ENCODE measurements around the gene POU6F2. TPM values are rescaled to one million over a fixed set of nuclear protein-coding genes. Genes with fewer than 3 reads are reported as not detected.

The POU6F2 gene
- polyA plus RNA-seq, 4 donors, result 0.16 TPM; not detected in 3

- Histone ChIP-seq H3K4me3 (ENCODE audit: low read depth in 1 of 3, low read length in 3 of 3) (no peak overlapping the region), H3K36me3 (ENCODE audit: control insufficient read depth in 3 of 3, insufficient read depth in 2 of 3, low read depth in 1 of 3, low read length in 3 of 3) (no peaks in the 10 kb centered on the region), H3K27me3 (ENCODE audit: control insufficient read depth in 3 of 3, insufficient read depth in 3 of 3, low read length in 3 of 3) (no peaks in the 10 kb centered on the region), H3K27ac (ENCODE audit: low read depth in 1 of 3, low read length in 2 of 3) (no peak overlapping the region), H3K9me3 (ENCODE audit: control insufficient read depth in 2 of 2, insufficient read depth in 1 of 2, low read depth in 1 of 2, low read length in 1 of 2) (no peaks in the 10 kb centered on the region), H3K4me1 (ENCODE audit: control insufficient read depth in 3 of 3, insufficient read depth in 2 of 3, low read depth in 1 of 3, low read length in 2 of 3) (no peaks in the 10 kb centered on the region)
- 71 to 80% (median 74%) methylated on average over 3 of the region's 3 CpGs for WGBS, 3 donors
- FAIRE-seq (no peak), DNase-seq (no peak)
Measured at GRCh38 chr7:39399986-39400385, 422.3 kb downstream of the POU6F2 start.

GRCh38 chr7:39400836-39401235 is 423.1 kb downstream of the POU6F2 start:
- Histone ChIP-seq H3K36me3 (ENCODE audit: control insufficient read depth in 3 of 3, insufficient read depth in 2 of 3, low read depth in 1 of 3, low read length in 3 of 3) (no peaks in the 10 kb centered on the region), H3K4me1 (ENCODE audit: control insufficient read depth in 3 of 3, insufficient read depth in 2 of 3, low read depth in 1 of 3, low read length in 2 of 3) (peaks cover 0 to 3% (median 0%) of the 10 kb centered on the region in 3 donors), H3K27me3 (ENCODE audit: control insufficient read depth in 3 of 3, insufficient read depth in 3 of 3, low read length in 3 of 3) (no peaks in the 10 kb centered on the region), H3K4me3 (ENCODE audit: low read depth in 1 of 3, low read length in 3 of 3) (no peak overlapping the region), H3K27ac (ENCODE audit: low read depth in 1 of 3, low read length in 2 of 3) (no peak overlapping the region), H3K9me3 (ENCODE audit: control insufficient read depth in 2 of 2, insufficient read depth in 1 of 2, low read depth in 1 of 2, low read length in 1 of 2) (no peaks in the 10 kb centered on the region)
- no peak for FAIRE-seq
- no peak for DNase-seq
- WGBS, 3 donors, result 63 to 76% (median 64%) methylated on average over 3 of the region's 3 CpGs

DNA sequence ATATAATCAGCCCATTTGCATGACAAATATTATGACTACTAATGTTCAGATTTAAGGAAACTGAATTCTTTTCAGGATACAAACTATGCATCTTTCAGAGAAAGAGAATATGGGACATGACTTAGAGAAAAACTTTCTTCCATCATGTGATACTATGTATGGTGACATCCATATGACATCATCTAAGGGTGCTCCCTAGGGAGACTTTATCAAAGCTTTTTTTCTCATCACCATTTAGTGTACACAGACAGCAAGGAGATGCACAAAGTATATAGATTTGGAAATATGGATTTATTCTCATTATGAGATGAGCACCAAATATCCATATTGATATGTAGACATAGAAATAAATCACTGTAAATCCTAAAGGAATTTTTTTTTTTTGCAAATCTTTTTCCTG is 424.3 kb downstream of the POU6F2 start:
- no peak for DNase-seq
- Histone ChIP-seq H3K27ac (ENCODE audit: low read depth in 1 of 3, low read length in 2 of 3) (no peak overlapping the region), H3K9me3 (ENCODE audit: control insufficient read depth in 2 of 2, insufficient read depth in 1 of 2, low read depth in 1 of 2, low read length in 1 of 2) (no peaks in the 10 kb centered on the region), H3K4me1 (ENCODE audit: control insufficient read depth in 3 of 3, insufficient read depth in 2 of 3, low read depth in 1 of 3, low read length in 2 of 3) (peaks cover 0 to 10% (median 0%) of the 10 kb centered on the region in 3 donors), H3K36me3 (ENCODE audit: control insufficient read depth in 3 of 3, insufficient read depth in 2 of 3, low read depth in 1 of 3, low read length in 3 of 3) (no peaks in the 10 kb centered on the region), H3K4me3 (ENCODE audit: low read depth in 1 of 3, low read length in 3 of 3) (no peak overlapping the region), H3K27me3 (ENCODE audit: control insufficient read depth in 3 of 3, insufficient read depth in 3 of 3, low read length in 3 of 3) (no peaks in the 10 kb centered on the region)
- FAIRE-seq, result no peak

GRCh38 chr7:39404907-39405306 is 427.2 kb downstream of the POU6F2 start:
- Histone ChIP-seq H3K4me1 (ENCODE audit: control insufficient read depth in 3 of 3, insufficient read depth in 2 of 3, low read depth in 1 of 3, low read length in 2 of 3) (peaks cover 0 to 15% (median 0%) of the 10 kb centered on the region in 3 donors), H3K36me3 (ENCODE audit: control insufficient read depth in 3 of 3, insufficient read depth in 2 of 3, low read depth in 1 of 3, low read length in 3 of 3) (no peaks in the 10 kb centered on the region), H3K4me3 (ENCODE audit: low read depth in 1 of 3, low read length in 3 of 3) (no peak overlapping the region), H3K27ac (ENCODE audit: low read depth in 1 of 3, low read length in 2 of 3) (no peak overlapping the region), H3K9me3 (ENCODE audit: control insufficient read depth in 2 of 2, insufficient read depth in 1 of 2, low read depth in 1 of 2, low read length in 1 of 2) (no peaks in the 10 kb centered on the region), H3K27me3 (ENCODE audit: control insufficient read depth in 3 of 3, insufficient read depth in 3 of 3, low read length in 3 of 3) (no peaks in the 10 kb centered on the region)
- WGBS, 3 donors, result 90 to 95% (median 90%) methylated on average over 1 of the region's 1 CpG
- DNase-seq (no peak), FAIRE-seq (no peak)

- peaks cover 0 to 15% (median 0%) of the 10 kb centered on the region in 3 donors for H3K4me1 ChIP-seq (ENCODE audit: control insufficient read depth in 3 of 3, insufficient read depth in 2 of 3, low read depth in 1 of 3, low read length in 2 of 3)
- no peaks in the 10 kb centered on the region for H3K27me3 ChIP-seq (ENCODE audit: control insufficient read depth in 3 of 3, insufficient read depth in 3 of 3, low read length in 3 of 3)
- WGBS, 3 donors, result 83 to 89% (median 89%) methylated on average over 3 of the region's 3 CpGs
- H3K27ac ChIP-seq (ENCODE audit: low read depth in 1 of 3, low read length in 2 of 3), result no peak overlapping the region
- no peak for DNase-seq
- H3K4me3 ChIP-seq (ENCODE audit: low read depth in 1 of 3, low read length in 3 of 3), result peak overlapping the region in 1 of 3 donors; percentile 18
- no peaks in the 10 kb centered on the region for H3K36me3 ChIP-seq (ENCODE audit: control insufficient read depth in 3 of 3, insufficient read depth in 2 of 3, low read depth in 1 of 3, low read length in 3 of 3)
- FAIRE-seq, result no peak
- no peaks in the 10 kb centered on the region for H3K9me3 ChIP-seq (ENCODE audit: control insufficient read depth in 2 of 2, insufficient read depth in 1 of 2, low read depth in 1 of 2, low read length in 1 of 2)
Measured at GRCh38 chr7:39405581-39405980, 427.9 kb downstream of the POU6F2 start.

DNA sequence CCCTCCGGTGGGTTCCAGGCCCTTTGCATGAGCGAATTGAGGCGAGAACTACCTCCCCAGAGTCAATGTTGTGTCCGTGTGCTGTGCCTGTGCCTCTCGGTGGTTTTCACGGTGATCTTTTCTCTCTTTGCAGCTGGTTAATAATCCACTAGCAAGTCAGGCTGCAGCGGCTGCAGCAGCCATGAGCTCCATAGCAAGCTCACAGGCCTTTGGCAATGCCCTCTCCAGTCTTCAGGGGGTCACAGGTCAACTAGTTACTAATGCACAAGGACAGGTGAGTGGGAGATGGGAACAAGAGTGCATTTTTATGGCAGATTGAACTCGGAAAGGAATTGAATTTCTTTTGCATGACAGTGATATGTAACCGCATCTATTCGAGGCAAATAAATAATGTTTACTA is 428.8 kb downstream of the POU6F2 start:
- WGBS, 3 donors, result 22 to 62% (median 45%) methylated on average over 10 of the region's 10 CpGs
- Histone ChIP-seq H3K36me3 (ENCODE audit: control insufficient read depth in 3 of 3, insufficient read depth in 2 of 3, low read depth in 1 of 3, low read length in 3 of 3) (no peaks in the 10 kb centered on the region), H3K4me3 (ENCODE audit: low read depth in 1 of 3, low read length in 3 of 3) (peak overlapping the region in 1 of 3 donors; percentile 18), H3K27ac (ENCODE audit: low read depth in 1 of 3, low read length in 2 of 3) (peak overlapping the region in 1 of 3 donors; percentile 45), H3K27me3 (ENCODE audit: control insufficient read depth in 3 of 3, insufficient read depth in 3 of 3, low read length in 3 of 3) (no peaks in the 10 kb centered on the region), H3K4me1 (ENCODE audit: control insufficient read depth in 3 of 3, insufficient read depth in 2 of 3, low read depth in 1 of 3, low read length in 2 of 3) (peaks cover 0 to 15% (median 0%) of the 10 kb centered on the region in 3 donors), H3K9me3 (ENCODE audit: control insufficient read depth in 2 of 2, insufficient read depth in 1 of 2, low read depth in 1 of 2, low read length in 1 of 2) (no peaks in the 10 kb centered on the region)
- FAIRE-seq (no peak), DNase-seq (peak; percentile 42 to 65)

- DNase-seq (peak in 1 of 2 donors; percentile 38), FAIRE-seq (no peak)
- H3K4me1 ChIP-seq (ENCODE audit: control insufficient read depth in 3 of 3, insufficient read depth in 2 of 3, low read depth in 1 of 3, low read length in 2 of 3), result peaks cover 0 to 15% (median 0%) of the 10 kb centered on the region in 3 donors
- no peaks in the 10 kb centered on the region for H3K36me3 ChIP-seq (ENCODE audit: control insufficient read depth in 3 of 3, insufficient read depth in 2 of 3, low read depth in 1 of 3, low read length in 3 of 3)
- no peaks in the 10 kb centered on the region for H3K9me3 ChIP-seq (ENCODE audit: control insufficient read depth in 2 of 2, insufficient read depth in 1 of 2, low read depth in 1 of 2, low read length in 1 of 2)
- H3K27ac ChIP-seq (ENCODE audit: low read depth in 1 of 3, low read length in 2 of 3), result no peak overlapping the region
- WGBS, 3 donors, result 50 to 65% (median 50%) methylated on average over 4 of the region's 4 CpGs
- H3K4me3 ChIP-seq (ENCODE audit: low read depth in 1 of 3, low read length in 3 of 3), result no peak overlapping the region
- no peaks in the 10 kb centered on the region for H3K27me3 ChIP-seq (ENCODE audit: control insufficient read depth in 3 of 3, insufficient read depth in 3 of 3, low read length in 3 of 3)
Measured at GRCh38 chr7:39407137-39407536, 429.4 kb downstream of the POU6F2 start.

DNA sequence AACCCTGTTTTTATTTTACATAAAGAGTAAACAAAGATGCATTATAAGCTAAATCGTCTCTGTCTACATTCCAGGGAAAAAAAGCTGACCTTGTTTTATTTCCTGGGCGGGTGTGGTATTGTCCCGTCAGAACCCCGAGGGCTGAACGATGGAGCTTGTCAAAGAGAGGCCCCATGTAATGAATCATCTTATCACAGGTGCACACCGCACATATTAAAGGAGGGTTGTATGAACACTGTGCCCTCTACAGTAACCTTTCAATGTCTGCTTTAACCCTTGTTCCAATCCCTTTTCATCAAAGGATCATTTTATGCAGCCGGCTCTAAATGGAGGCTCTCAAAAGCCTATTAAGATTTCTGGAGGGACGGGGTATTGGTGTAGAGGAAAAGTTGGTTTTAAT is 430.0 kb downstream of the POU6F2 start:
- no peaks in the 10 kb centered on the region for H3K9me3 ChIP-seq (ENCODE audit: control insufficient read depth in 2 of 2, insufficient read depth in 1 of 2, low read depth in 1 of 2, low read length in 1 of 2)
- H3K4me1 ChIP-seq (ENCODE audit: control insufficient read depth in 3 of 3, insufficient read depth in 2 of 3, low read depth in 1 of 3, low read length in 2 of 3), result peaks cover 0 to 15% (median 0%) of the 10 kb centered on the region in 3 donors
- peak in 1 of 2 donors; percentile 31 for DNase-seq
- no peak overlapping the region for H3K27ac ChIP-seq (ENCODE audit: low read depth in 1 of 3, low read length in 2 of 3)
- FAIRE-seq, result no peak
- H3K27me3 ChIP-seq (ENCODE audit: control insufficient read depth in 3 of 3, insufficient read depth in 3 of 3, low read length in 3 of 3), result no peaks in the 10 kb centered on the region
- H3K4me3 ChIP-seq (ENCODE audit: low read depth in 1 of 3, low read length in 3 of 3), result no peak overlapping the region
- H3K36me3 ChIP-seq (ENCODE audit: control insufficient read depth in 3 of 3, insufficient read depth in 2 of 3, low read depth in 1 of 3, low read length in 3 of 3), result no peaks in the 10 kb centered on the region
- WGBS, 3 donors, result 40 to 61% (median 53%) methylated on average over 8 of the region's 8 CpGs

GRCh38 chr7:39408906-39409305 is 431.2 kb downstream of the POU6F2 start:
- no peak overlapping the region for H3K27ac ChIP-seq (ENCODE audit: low read depth in 1 of 3, low read length in 2 of 3)
- H3K9me3 ChIP-seq (ENCODE audit: control insufficient read depth in 2 of 2, insufficient read depth in 1 of 2, low read depth in 1 of 2, low read length in 1 of 2), result no peaks in the 10 kb centered on the region
- peaks cover 0 to 15% (median 0%) of the 10 kb centered on the region in 3 donors for H3K4me1 ChIP-seq (ENCODE audit: control insufficient read depth in 3 of 3, insufficient read depth in 2 of 3, low read depth in 1 of 3, low read length in 2 of 3)
- no peaks in the 10 kb centered on the region for H3K27me3 ChIP-seq (ENCODE audit: control insufficient read depth in 3 of 3, insufficient read depth in 3 of 3, low read length in 3 of 3)
- WGBS, 3 donors, result 68 to 96% (median 79%) methylated on average over 1 of the region's 1 CpG
- H3K36me3 ChIP-seq (ENCODE audit: control insufficient read depth in 3 of 3, insufficient read depth in 2 of 3, low read depth in 1 of 3, low read length in 3 of 3), result no peaks in the 10 kb centered on the region
- no peak overlapping the region for H3K4me3 ChIP-seq (ENCODE audit: low read depth in 1 of 3, low read length in 3 of 3)
- FAIRE-seq (no peak), DNase-seq (no peak)
